Measurements from ENCODE around the gene NKG7.

The NKG7 gene

DNA sequence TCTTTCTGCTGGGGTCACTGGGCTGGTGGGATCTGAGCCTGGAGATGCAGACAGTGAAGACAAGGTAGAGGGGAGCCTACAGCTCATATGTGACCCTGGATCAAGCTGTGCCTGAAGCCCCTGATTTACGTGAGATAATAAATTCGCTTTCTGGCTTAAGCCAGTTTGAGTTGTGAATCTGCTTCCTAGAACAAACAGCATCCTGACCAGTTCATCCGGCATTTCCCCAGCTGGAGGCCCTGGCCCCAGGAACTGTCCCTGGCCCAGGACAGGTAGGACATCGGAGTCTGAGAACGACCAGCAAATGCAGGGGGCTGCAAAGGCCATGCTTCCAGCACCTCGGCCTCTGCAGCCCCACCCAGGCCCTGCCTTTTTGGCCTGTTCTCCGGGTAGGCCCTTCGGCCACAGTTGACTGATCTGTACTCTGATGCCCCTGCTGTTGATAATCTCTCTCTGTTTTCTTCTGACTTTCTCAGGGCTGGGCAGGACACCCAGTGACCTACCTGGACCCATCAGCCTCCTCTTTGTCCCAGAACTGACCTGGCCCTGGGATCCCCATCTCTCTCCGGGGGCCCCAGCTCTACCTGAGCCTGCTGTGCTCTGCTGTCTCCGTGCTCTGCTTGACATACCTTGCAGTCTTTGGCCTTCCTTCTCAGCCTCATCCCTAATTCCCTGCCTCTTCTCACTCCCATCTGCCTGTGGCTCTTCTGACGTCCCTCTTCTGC, 21.0 kb downstream of the NKG7 start:
- TF ChIP-seq CTCF (IDR thresholded peaks at IDR 0.05; ENCODE audit: insufficient read depth, low read depth, low read length, missing control alignments): no peak
- no peak overlapping the region for H3K4me3 ChIP-seq (ENCODE audit: low read length)
- no peak for DNase-seq (ENCODE audit: low read depth)

DNA sequence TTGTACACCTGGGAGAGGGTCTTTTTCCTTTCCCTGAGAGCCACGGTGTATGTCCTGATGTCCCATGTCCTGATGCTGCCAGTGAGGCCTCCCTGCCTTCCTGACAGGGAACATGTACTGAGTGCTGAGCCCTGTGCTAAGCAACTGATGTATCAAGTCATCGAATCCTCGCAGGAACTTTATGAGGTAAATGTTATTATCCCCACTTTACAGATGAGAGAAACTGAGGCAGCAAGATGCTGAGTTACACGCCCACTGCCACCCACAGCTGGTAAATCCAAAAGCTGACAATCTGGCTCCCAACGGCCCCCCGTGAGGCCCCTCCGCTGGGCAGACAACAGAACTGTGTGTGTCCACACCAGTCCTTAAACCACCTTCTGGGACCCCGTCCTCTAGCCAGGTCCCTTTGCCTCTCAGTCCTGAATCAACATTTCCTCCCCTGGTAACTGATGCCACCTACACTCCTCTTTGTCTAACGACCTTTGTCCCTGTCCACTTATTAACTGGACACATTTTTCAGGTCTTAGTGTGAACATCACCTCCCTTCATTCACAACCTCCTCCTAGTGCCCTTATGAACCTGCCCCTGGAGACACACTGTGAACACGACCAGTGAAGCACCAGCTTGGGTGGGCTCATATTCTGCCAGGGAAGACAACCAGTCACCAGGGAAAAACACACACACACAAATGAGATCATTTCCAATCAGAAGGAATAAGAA, 25.1 kb downstream of the NKG7 start:
- TF ChIP-seq CTCF (IDR thresholded peaks at IDR 0.05; ENCODE audit: insufficient read depth, low read depth, low read length, missing control alignments): no peak
- no peak for DNase-seq (ENCODE audit: low read depth)
- H3K4me3 ChIP-seq (ENCODE audit: low read length): no peak overlapping the region

- no peak overlapping the region for H3K4me3 ChIP-seq (ENCODE audit: low read length)
- no peak for TF ChIP-seq CTCF (IDR thresholded peaks at IDR 0.05; ENCODE audit: insufficient read depth, low read depth, low read length, missing control alignments)
- no peak for DNase-seq (ENCODE audit: low read depth)
These were observed 25.7 kb downstream of the NKG7 start for GRCh38 chr19:51346742-51347141.

- TF ChIP-seq CTCF (IDR thresholded peaks at IDR 0.05; ENCODE audit: insufficient read depth, low read depth, low read length, missing control alignments): no peak
- no peak overlapping the region for H3K4me3 ChIP-seq (ENCODE audit: low read length)
- DNase-seq (ENCODE audit: low read depth): no peak
These were observed 27.3 kb downstream of the NKG7 start for GRCh38 chr19:51345076-51345620.

DNA sequence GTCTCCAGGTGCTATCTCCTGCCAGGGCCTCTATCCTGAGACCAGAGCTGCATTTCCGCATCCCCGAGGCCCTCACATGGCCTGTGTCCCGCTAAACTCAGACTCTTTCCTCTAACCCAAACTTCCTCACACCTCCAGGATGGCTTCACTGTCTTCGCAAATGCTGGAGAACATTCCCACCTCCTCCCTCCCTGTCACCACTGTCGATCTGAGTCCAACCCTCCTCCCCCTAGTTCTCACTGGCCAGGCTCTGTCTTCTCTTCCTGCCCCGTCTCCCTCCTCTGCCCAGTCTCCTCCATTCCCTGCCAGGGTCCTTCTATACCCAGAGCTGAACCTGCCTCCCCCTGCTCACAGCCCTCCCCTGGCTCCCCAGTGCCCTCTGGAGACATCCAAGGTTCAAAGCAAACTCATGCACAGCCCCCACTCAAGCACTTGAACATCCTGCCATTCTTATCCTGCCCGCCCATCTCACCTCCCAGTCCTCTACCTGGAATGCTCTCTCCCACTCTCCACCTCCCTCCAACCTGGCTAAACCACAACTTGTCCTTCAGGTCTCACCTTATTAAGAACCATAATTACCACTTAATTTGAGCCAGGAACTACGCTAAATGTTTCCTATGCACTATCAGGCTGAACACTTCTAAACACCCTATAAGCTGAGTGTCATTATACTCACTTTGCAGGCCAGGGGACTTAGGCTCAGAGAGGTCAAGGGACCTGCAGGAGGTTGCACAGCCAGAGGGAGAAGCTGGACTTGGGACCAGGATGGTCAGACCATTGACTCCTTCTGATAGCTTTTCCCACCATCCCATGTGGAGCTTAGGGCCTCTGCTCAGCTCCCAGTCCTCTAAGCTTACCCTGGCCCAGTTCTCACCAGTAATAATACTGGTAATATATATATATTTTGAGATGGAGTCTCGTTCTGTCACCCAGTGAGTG, 29.6 kb downstream of the NKG7 start:
- no peak for TF ChIP-seq CTCF (IDR thresholded peaks at IDR 0.05; ENCODE audit: insufficient read depth, low read depth, low read length, missing control alignments)
- no peak overlapping the region for H3K4me3 ChIP-seq (ENCODE audit: low read length)
- DNase-seq (ENCODE audit: low read depth): no peak

GRCh38 chr19:51341976-51342580, 30.4 kb downstream of the NKG7 start, which contains the start of gene VSIG10L:
VSIG10L (minus strand) TSS chr19:51342139; CDS start chr19:51342124, 15 bp downstream.
- peak within 1 kb of the TSS; percentile 48 for H3K4me3 ChIP-seq (ENCODE audit: low read length)
- DNase-seq (ENCODE audit: low read depth): peak; percentile 13
- no peak for TF ChIP-seq CTCF (IDR thresholded peaks at IDR 0.05; ENCODE audit: insufficient read depth, low read depth, low read length, missing control alignments)
